Glutamatergic neuron (in vitro differentiated cells): Measurements from ENCODE around the gene ZMYND10. TPM values are rescaled to one million over a fixed set of nuclear protein-coding genes. Genes with fewer than 3 reads are reported as not detected.

Experiments used
- DNase-seq: peaks from one replicate; pipeline ENCODE4 v3.0.0; 2022
- H3K27ac Mint-ChIP-seq: one replicate; pipeline ENCODE4 v1.8.0; 2020; ENCODE audit warnings: mild to moderate bottlenecking, mixed read lengths, inconsistent platforms; ENCODE audit not compliant: unreplicated experiment
- H3K27me3 Mint-ChIP-seq: one replicate; pipeline ENCODE4 v1.8.0; 2020; ENCODE audit warnings: mild to moderate bottlenecking, moderate library complexity, mixed read lengths, inconsistent platforms; ENCODE audit not compliant: unreplicated experiment
- H3K36me3 Mint-ChIP-seq: one replicate; pipeline ENCODE4 v1.8.0; 2020; ENCODE audit warnings: mild to moderate bottlenecking, mixed read lengths, inconsistent platforms; ENCODE audit not compliant: unreplicated experiment
- H3K4me1 Mint-ChIP-seq: one replicate; pipeline ENCODE4 v1.8.0; 2020; ENCODE audit warnings: mild to moderate bottlenecking, low read depth, mixed read lengths, inconsistent platforms; ENCODE audit not compliant: unreplicated experiment
- H3K4me3 Mint-ChIP-seq: one replicate; pipeline ENCODE4 v1.8.0; 2020; ENCODE audit warnings: mild to moderate bottlenecking, mixed read lengths, inconsistent platforms; ENCODE audit not compliant: unreplicated experiment
- H3K9me3 Mint-ChIP-seq: one replicate; pipeline ENCODE4 v1.8.0; 2020; ENCODE audit warnings: mild to moderate bottlenecking, moderate library complexity, mixed read lengths, inconsistent platforms; ENCODE audit not compliant: unreplicated experiment
- CTCF ChIP-seq: fragments of 200-600 bp; sonication (generic); IDR thresholded peaks from one replicate; pipeline ENCODE4 v1.5.0; 2021; ENCODE audit not compliant: partially characterized antibody, unreplicated experiment
- total RNA-seq: library from RNA; stranded (reverse); fragmentation: NEBNext Ultra II Directional; extraction: Animal tissue kit (Norgen Biotek cat#: 25700); gene quantifications from one replicate; pipeline ENCODE4 v1.2.1, GENCODE V29; 2021; ENCODE audit not compliant: unreplicated experiment

ZMYND10 gene
- total RNA-seq, 1 donor from 2014 or later = 1.3 TPM

GRCh38 chr3:50327943-50328691 is 17.4 kb downstream of the ZMYND10 start, which contains the start of gene TUSC2:
Gene TUSC2 (minus strand): TSS chr3:50328223. CDS start chr3:50328099, 124 bp downstream.
- no peaks in the 10 kb centered on the region for H3K36me3 Mint-ChIP-seq
- no peak for TF ChIP-seq CTCF

GRCh38 chr3:50327129-50327528 is 18.4 kb downstream of the ZMYND10 start:
- peaks cover 1% of the 10 kb centered on the region for H3K27me3 Mint-ChIP-seq

More at GRCh38 chr3:50327943-50328691, 17.4 kb downstream of the ZMYND10 start, which contains the start of gene TUSC2:
- Mint-ChIP-seq H3K27ac (peak within 1 kb of the TSS; percentile 82), H3K9me3 (peaks cover 4% of the 10 kb centered on the region), H3K4me3 (peak within 1 kb of the TSS; percentile 88), H3K27me3 (peaks cover 1% of the 10 kb centered on the region), H3K4me1 (peaks cover 6% of the 10 kb centered on the region)
- DNase-seq = peak; percentile 97

GRCh38 chr3:50326182-50326541 is 19.4 kb downstream of the ZMYND10 start:
- Mint-ChIP-seq H3K4me3 (no peak overlapping the region), H3K27me3 (peaks cover 1% of the 10 kb centered on the region), H3K27ac (no peak overlapping the region)

More at GRCh38 chr3:50327129-50327528, 18.4 kb downstream of the ZMYND10 start:
- peaks cover 6% of the 10 kb centered on the region for H3K4me1 Mint-ChIP-seq
- H3K36me3 Mint-ChIP-seq = no peaks in the 10 kb centered on the region
- peak overlapping the region; percentile 83 for H3K4me3 Mint-ChIP-seq
- peak overlapping the region; percentile 28 for H3K27ac Mint-ChIP-seq
- peaks cover 5% of the 10 kb centered on the region for H3K9me3 Mint-ChIP-seq
- TF ChIP-seq CTCF = no peak
- DNase-seq = no peak

GRCh38 chr3:50325497-50326181 is 19.9 kb downstream of the ZMYND10 start:
- Mint-ChIP-seq H3K9me3 (peaks cover 6% of the 10 kb centered on the region), H3K36me3 (no peaks in the 10 kb centered on the region), H3K27ac (no peak overlapping the region), H3K27me3 (peaks cover 3% of the 10 kb centered on the region), H3K4me1 (peaks cover 6% of the 10 kb centered on the region), H3K4me3 (no peak overlapping the region)
- no peak for DNase-seq
- no peak for TF ChIP-seq CTCF

More at GRCh38 chr3:50326182-50326541, 19.4 kb downstream of the ZMYND10 start:
- H3K4me1 Mint-ChIP-seq = peaks cover 6% of the 10 kb centered on the region
- H3K9me3 Mint-ChIP-seq = peaks cover 5% of the 10 kb centered on the region
- no peak for DNase-seq
- no peak for TF ChIP-seq CTCF
- no peaks in the 10 kb centered on the region for H3K36me3 Mint-ChIP-seq

- peaks cover 8% of the 10 kb centered on the region for H3K27me3 Mint-ChIP-seq
- H3K9me3 Mint-ChIP-seq = peaks cover 6% of the 10 kb centered on the region
- no peak for DNase-seq
- TF ChIP-seq CTCF = no peak
- peaks cover 10% of the 10 kb centered on the region for H3K4me1 Mint-ChIP-seq
- no peaks in the 10 kb centered on the region for H3K36me3 Mint-ChIP-seq
- no peak overlapping the region for H3K4me3 Mint-ChIP-seq
- no peak overlapping the region for H3K27ac Mint-ChIP-seq
Measured at GRCh38 chr3:50325113-50325480, 20.4 kb downstream of the ZMYND10 start.
